K562 (cell line): Measurements from ENCODE around the gene ESRRB. TPM values are rescaled to one million over a fixed set of nuclear protein-coding genes. Genes with fewer than 3 reads are reported as not detected.

ENCODE experiments used
- ATAC-seq: fragments of 200-7000 bp; cut with Tn5 transposase; 3 replicates; pipeline ENCODE4 v1.9.1; 2020; ENCODE audit warnings: moderate library complexity
- BruUV-seq: library from RNA; stranded (reverse); fragments of 400-500 nt; replicated peaks from 2 replicates; lab custom pipeline; 2021; lab: Mats Ljungman, UMichigan
- CTCF ChIA-PET: fragments of 300-600 bp; formaldehyde crosslinking; extraction: SDS; loops from one replicate; lab custom pipeline; 2021; ENCODE audit warnings: low intra/inter-chr PET ratio; lab: Yijun Ruan, JAX
- POLR2A ChIA-PET: fragments of 300-600, 350-650 bp; sonication (Branson Sonifier 250); formaldehyde crosslinking; extraction: SDS; loops from one replicate; lab custom pipeline; 2021; ENCODE audit warnings: antibody characterized with exemption, inconsistent platforms; lab: Yijun Ruan, JAX
- DNase-seq, 4 experiments: peaks; one replicate each; pipeline versions ENCODE4 v3.0.0 to v3.0.0-alpha.2; 2011 to 2018; ENCODE audit warnings: low spot score in 3 of 4, mixed read lengths in 3 of 4; ENCODE audit errors: extremely low read depth in 1 of 4
- FAIRE-seq: peaks from 2 replicates; lab custom pipeline; 2011; peaks lifted over from hg19 to GRCh38; lab: Jason Lieb, UNC
- H2AFZ ChIP-seq: 2 replicates; pipeline ENCODE4 v1.6.0; 2011; ENCODE audit warnings: low read depth, low read length, control low read depth, inconsistent platforms
- H3K27ac ChIP-seq: fragments of 200-600 bp; 3 replicates; pipeline ENCODE4 v1.8.0; 2011; ENCODE audit warnings: low read depth, mild to moderate bottlenecking, control low read depth, inconsistent platforms, low read length, moderate library complexity, mixed read lengths; ENCODE audit errors: extremely low read depth
- H3K27me3 ChIP-seq, 2 experiments: fragments of 300-600 bp in 1 of 2; 2 replicates in 1 of 2; 3 replicates in 1 of 2; pipeline versions ENCODE4 v1.6.0 to v1.8.0; 2011; ENCODE audit warnings: inconsistent platforms in 2 of 2, low read length in 2 of 2, mild to moderate bottlenecking in 1 of 2, mixed read lengths in 1 of 2, moderate library complexity in 1 of 2; ENCODE audit not compliant: control insufficient read depth in 2 of 2, insufficient read depth in 2 of 2
- H3K36me3 ChIP-seq: fragments of 300-600 bp; 3 replicates; pipeline ENCODE4 v1.8.0; 2011; ENCODE audit warnings: mild to moderate bottlenecking, low read length, inconsistent platforms; ENCODE audit not compliant: control insufficient read depth, insufficient read depth
- H3K4me1 ChIP-seq, 2 experiments: fragments of 200-600 bp in 1 of 2; replicated peaks in 1 of 2; 2 replicates in 1 of 2; 3 replicates in 1 of 2; pipeline versions ENCODE4 v1.5.1 to v1.8.0; 2011; ENCODE audit warnings: inconsistent platforms in 2 of 2, low read length in 2 of 2, mild to moderate bottlenecking in 1 of 2, mixed read lengths in 1 of 2, moderate library complexity in 1 of 2; ENCODE audit not compliant: control insufficient read depth in 2 of 2, insufficient read depth in 2 of 2
- H3K4me2 ChIP-seq: 2 replicates; pipeline ENCODE4 v1.6.1; 2011; ENCODE audit warnings: low read length, control low read depth, inconsistent platforms, mixed read lengths; ENCODE audit not compliant: insufficient read depth
- H3K4me3 ChIP-seq: fragments of 200-600 bp; sonication (generic), shearing (Covaris generic); 2 replicates; pipeline ENCODE4 v1.5.1; 2016; ENCODE audit warnings: control low read depth, inconsistent platforms
- H3K79me2 ChIP-seq: fragments of 200-600 bp; 3 replicates; pipeline ENCODE4 v1.8.0; 2011; ENCODE audit warnings: low read length, inconsistent platforms; ENCODE audit not compliant: control insufficient read depth, insufficient read depth
- H3K9ac ChIP-seq, 2 experiments: 2 replicates each; pipeline versions ENCODE4 v1.6.0 to v1.6.1; 2011; ENCODE audit warnings: low read depth in 2 of 2, low read length in 2 of 2, control low read depth in 1 of 2, inconsistent platforms in 1 of 2, mild to moderate bottlenecking in 1 of 2, mixed read lengths in 1 of 2; ENCODE audit not compliant: insufficient read depth in 1 of 2
- H3K9me1 ChIP-seq: one replicate; pipeline ENCODE4 v1.6.0; 2011; ENCODE audit warnings: inconsistent platforms, mild to moderate bottlenecking, low read length, moderate library complexity; ENCODE audit not compliant: control insufficient read depth, insufficient read depth
- H3K9me3 ChIP-seq: replicated peaks from 2 replicates; pipeline ENCODE4 v1.5.1; 2011; ENCODE audit warnings: low read depth, low read length, inconsistent platforms; ENCODE audit not compliant: control insufficient read depth, insufficient read depth
- H4K20me1 ChIP-seq: replicated peaks from 2 replicates; pipeline ENCODE4 v1.6.1; 2011; ENCODE audit warnings: low read length, inconsistent platforms, mixed read lengths; ENCODE audit not compliant: control insufficient read depth, insufficient read depth
- POLR2A ChIP-seq: fragments of 450-650 bp; conservative IDR thresholded peaks from 2 replicates; pipeline ENCODE4 v1.6.1; 2016
- SRSF7 ChIP-seq: fragments of 200-400 bp; formaldehyde crosslinking; optimal IDR thresholded peaks from 2 replicates; pipeline ENCODE3; 2017; ENCODE audit warnings: mild to moderate bottlenecking, low read depth, low read length
- WGBS: fragments of 100-300 bp; shearing (Covaris generic); methylation state at CpG from one replicate; pipeline ENCODE4 v1.1.6; 2016; ENCODE audit warnings: low coverage, mixed read lengths; ENCODE audit not compliant: insufficient coverage; ENCODE audit errors: missing lambda C conversion rate; 5-methylcytosine and 5-hydroxymethylcytosine counted together
- in situ Hi-C: fragments of 300-500 bp; cut with MboI; formaldehyde crosslinking; loops from 4 replicates; pipeline ENCODE4 v1.15.0; 2018; ENCODE audit warnings: inconsistent platforms, mixed read lengths
- intact Hi-C: fragments of 100-400 bp; cut with micrococcal nuclease; formaldehyde crosslinking; loops from 2 replicates; pipeline ENCODE4 v1.14.2; 2022
- polyA plus RNA-seq, 8 experiments: library from polyadenylated mRNA; depleted of rRNA in 4 of 8; stranded (reverse) in 5 of 8; unstranded in 3 of 8; fragments of >200 nt; fragmentation: Nextera tagmentation in 2 of 8; fragmentation: Illumina TruSeq in 1 of 8; extraction: Ambion mirVana in 2 of 8; extraction: Trizol in 1 of 8; gene quantifications; 2 replicates each; pipeline versions ENCODE4 v1.2.1 to v1.2.3, GENCODE V29; 2011 to 2014; ENCODE audit warnings: inconsistent platforms in 1 of 8, missing spikeins in 1 of 8
- total RNA-seq, 7 experiments: library from RNA; depleted of rRNA in 6 of 7; stranded (reverse); fragments of >200 nt in 6 of 7; fragmentation: Illumina TruSeq in 2 of 7; extraction: Trizol in 2 of 7; gene quantifications; 2 replicates each; pipeline versions ENCODE4 v1.2.1 to v1.2.3, GENCODE V29; 2011 to 2021; ENCODE audit warnings: low replicate concordance in 1 of 7
- TF ChIP-seq, protein P1 (sequence below): IDR thresholded peaks from 2 replicates; pipeline ENCODE4 v1.6.1; 2012; ENCODE audit warnings: low read depth, low read length, improper control_type of control experiment, borderline replicate concordance
- TF ChIP-seq, protein P2 (sequence below), 2 experiments: IDR thresholded peaks; 2 replicates each; pipeline ENCODE4 v1.6.1; 2011; ENCODE audit warnings: borderline replicate concordance in 1 of 2, control low read depth in 1 of 2, low read depth in 1 of 2, low read length in 1 of 2, mild to moderate bottlenecking in 1 of 2, mixed read lengths in 1 of 2, moderate library complexity in 1 of 2; ENCODE audit not compliant: insufficient read depth in 1 of 2, insufficient read length in 1 of 2, poor library complexity in 1 of 2, severe bottlenecking in 1 of 2; ENCODE audit errors: extremely low read depth in 1 of 2

The ESRRB gene
- total and polyA plus RNA-seq, 9 of the 15 experiments (the other 6 are each of a cell fraction or from before 2014, with no cell fraction given) = 3.2 to 24.7 (median 14.5) TPM

DNA sequence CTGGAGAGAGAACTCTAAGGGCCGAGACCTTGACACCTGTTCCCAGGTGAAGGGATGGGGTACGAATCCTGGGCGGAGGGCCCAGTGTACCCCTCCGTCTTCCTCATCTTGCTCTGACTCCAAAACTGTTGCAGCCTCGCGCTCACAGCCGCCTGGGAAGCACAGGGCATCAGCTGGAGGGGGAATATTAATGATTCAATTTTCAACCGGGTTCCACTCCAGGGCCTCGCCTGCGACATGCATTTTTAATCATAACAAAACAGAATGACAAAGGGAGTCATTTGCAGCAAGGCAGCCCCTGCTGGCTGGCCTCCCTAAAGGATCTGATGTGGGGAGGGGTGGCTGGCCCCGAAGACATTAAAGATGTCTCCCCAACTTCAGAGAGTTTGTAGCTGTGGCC, 41.6 kb upstream of the ESRRB start:
- Histone ChIP-seq H2AFZ (no peak overlapping the region), H3K9me3 (no peaks in the 10 kb centered on the region), H3K9ac (no peak overlapping the region), H3K27me3 (no peaks in the 10 kb centered on the region), H3K4me1 (no peaks in the 10 kb centered on the region; a peak in 3 of 5 replicates), H3K79me2 (no peaks in the 10 kb centered on the region), H3K4me2 (no peak overlapping the region), H3K27ac (no peak overlapping the region), H3K36me3 (0 out of 3 replicates have a peak, but pooled peaks cover 2% of the 10 kb centered on the region), H4K20me1 (0 out of 2 replicates have a peak, but pooled peaks cover 6% of the 10 kb centered on the region)
- DNase-seq = no peak
- in situ Hi-C loops = no loop called here
- FAIRE-seq = no peak
- no peak for ATAC-seq
- ChIA-PET CTCF (no interaction called here), POLR2A (no interaction called here)
- 91% methylated on average over 9 of the region's 11 CpGs for WGBS
- BruUV-seq = no TSS peak
- intact Hi-C loops = no loop called here
- TF ChIP-seq SRSF7 (no peak), POLR2A (no peak)
- TF ChIP-seq, protein P1, sequence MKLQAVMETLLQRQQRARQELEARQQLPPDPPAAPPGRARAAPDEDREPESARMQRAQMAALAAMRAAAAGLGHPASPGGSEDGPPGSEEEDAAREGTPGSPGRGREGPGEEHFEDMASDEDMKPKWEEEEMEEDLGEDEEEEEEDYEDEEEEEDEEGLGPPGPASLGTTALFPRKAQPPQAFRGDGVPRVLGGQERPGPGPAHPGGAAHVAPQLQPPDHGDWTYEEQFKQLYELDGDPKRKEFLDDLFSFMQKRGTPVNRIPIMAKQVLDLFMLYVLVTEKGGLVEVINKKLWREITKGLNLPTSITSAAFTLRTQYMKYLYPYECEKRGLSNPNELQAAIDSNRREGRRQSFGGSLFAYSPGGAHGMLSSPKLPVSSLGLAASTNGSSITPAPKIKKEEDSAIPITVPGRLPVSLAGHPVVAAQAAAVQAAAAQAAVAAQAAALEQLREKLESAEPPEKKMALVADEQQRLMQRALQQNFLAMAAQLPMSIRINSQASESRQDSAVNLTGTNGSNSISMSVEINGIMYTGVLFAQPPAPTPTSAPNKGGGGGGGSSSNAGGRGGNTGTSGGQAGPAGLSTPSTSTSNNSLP = no peak
- TF ChIP-seq, protein P2, sequence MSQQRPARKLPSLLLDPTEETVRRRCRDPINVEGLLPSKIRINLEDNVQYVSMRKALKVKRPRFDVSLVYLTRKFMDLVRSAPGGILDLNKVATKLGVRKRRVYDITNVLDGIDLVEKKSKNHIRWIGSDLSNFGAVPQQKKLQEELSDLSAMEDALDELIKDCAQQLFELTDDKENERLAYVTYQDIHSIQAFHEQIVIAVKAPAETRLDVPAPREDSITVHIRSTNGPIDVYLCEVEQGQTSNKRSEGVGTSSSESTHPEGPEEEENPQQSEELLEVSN (IDR thresholded peaks at IDR 0.05; ENCODE audit: borderline replicate concordance in 1 of 2, extremely low read depth in 1 of 2, insufficient read depth in 1 of 2, insufficient read length in 1 of 2, low read depth in 1 of 2, low read length in 1 of 2, poor library complexity in 1 of 2, severe bottlenecking in 1 of 2) = no peak
- TF ChIP-seq, all 486 proteins: peak for 0
- Histone ChIP-seq H3K4me3 (no peak overlapping the region), H3K9me1 (no peaks in the 10 kb centered on the region)
